WTC11 (cell line): ENCODE results near the gene SLC2A4RG. TPM values are rescaled to one million over a fixed set of nuclear protein-coding genes. Genes with fewer than 3 reads are reported as not detected.

ENCODE experiments used
- ATAC-seq: fragments of 200-7000 bp; cut with Tn5 transposase; 2 replicates; pipeline ENCODE4 v1.10.0; 2021; ENCODE audit warnings: mild to moderate bottlenecking, moderate library complexity
- CTCF ChIA-PET: fragments of 300-600 bp; sonication (Branson Sonifier 250); formaldehyde crosslinking; loops from one replicate; lab custom pipeline; 2021; ENCODE audit warnings: antibody characterized with exemption; lab: Charles Lee
- POLR2A ChIA-PET: fragments of 350-600 bp; sonication (Branson Sonifier 250); formaldehyde crosslinking; loops from one replicate; lab custom pipeline; 2021; ENCODE audit warnings: antibody characterized with exemption; lab: Charles Lee
- DNase-seq: peaks from one replicate; pipeline ENCODE4 v3.0.0; 2021; ENCODE audit warnings: low spot score
- H3K27ac Mint-ChIP-seq: 2 replicates; pipeline ENCODE4 v1.8.0; 2021; ENCODE audit warnings: mixed read lengths
- H3K27me3 Mint-ChIP-seq: 2 replicates; pipeline ENCODE4 v1.8.0; 2021; ENCODE audit warnings: low read depth, mild to moderate bottlenecking, moderate library complexity, mixed read lengths
- H3K36me3 Mint-ChIP-seq: 2 replicates; pipeline ENCODE4 v1.8.0; 2021; ENCODE audit warnings: mixed read lengths
- H3K4me1 Mint-ChIP-seq: 2 replicates; pipeline ENCODE4 v1.8.0; 2022; ENCODE audit warnings: mixed read lengths
- H3K4me3 Mint-ChIP-seq: 2 replicates; pipeline ENCODE4 v1.8.0; 2021; ENCODE audit warnings: mild to moderate bottlenecking, moderate library complexity, mixed read lengths
- H3K9me3 Mint-ChIP-seq: 2 replicates; pipeline ENCODE4 v1.8.0; 2021; ENCODE audit warnings: mixed read lengths
- EMX1 ChIP-seq: fragments of 250-450 bp; sonication (Bioruptor Pico); IDR thresholded peaks from 2 replicates; pipeline ENCODE4 v1.8.0; 2021; ENCODE audit warnings: mild to moderate bottlenecking
- MXD4 ChIP-seq: fragments of 250-450 bp; sonication (Bioruptor Pico); IDR thresholded peaks from 2 replicates; pipeline ENCODE4 v1.8.0; 2021; ENCODE audit warnings: mild to moderate bottlenecking, moderate library complexity, borderline replicate concordance
- NFYB ChIP-seq: sonication (generic); formaldehyde crosslinking; conservative IDR thresholded peaks from 2 replicates; pipeline ENCODE4 v1.8.0; 2022; ENCODE audit warnings: low read depth, missing genetic modification reagents
- PRRX2 ChIP-seq: fragments of 250-450 bp; sonication (Bioruptor Pico); IDR thresholded peaks from 2 replicates; pipeline ENCODE4 v1.8.0; 2021; ENCODE audit warnings: mild to moderate bottlenecking
- TCF7 ChIP-seq: sonication (generic); formaldehyde crosslinking; IDR thresholded peaks from 2 replicates; pipeline ENCODE4 v1.8.0; 2022; ENCODE audit warnings: mild to moderate bottlenecking, low read depth, missing genetic modification reagents, moderate library complexity
- TEAD1 ChIP-seq: sonication (generic); formaldehyde crosslinking; IDR thresholded peaks from 2 replicates; pipeline ENCODE4 v1.8.0; 2022; ENCODE audit warnings: mild to moderate bottlenecking, missing genetic modification reagents
- ZBTB21 ChIP-seq: sonication (generic); formaldehyde crosslinking; IDR thresholded peaks from 2 replicates; pipeline ENCODE4 v1.8.1; 2023; ENCODE audit warnings: mild to moderate bottlenecking, missing genetic modification reagents, borderline replicate concordance
- total RNA-seq: library from RNA; stranded (reverse); gene quantifications from 3 replicates; pipeline ENCODE4 v1.2.3, GENCODE V29; 2021
- TF ChIP-seq, protein P1 (sequence below): sonication (generic); formaldehyde crosslinking; conservative IDR thresholded peaks from 2 replicates; pipeline ENCODE4 v1.8.1; 2022; ENCODE audit warnings: mild to moderate bottlenecking, missing genetic modification reagents
- TF ChIP-seq, protein P2 (sequence below): sonication (generic); formaldehyde crosslinking; IDR thresholded peaks from 2 replicates; pipeline ENCODE4 v1.8.0; 2023; ENCODE audit warnings: mild to moderate bottlenecking, missing genetic modification reagents
- TF ChIP-seq, protein P3 (sequence below): sonication (generic); formaldehyde crosslinking; IDR thresholded peaks from 2 replicates; pipeline ENCODE4 v1.8.1; 2022; ENCODE audit warnings: low read depth, missing genetic modification reagents, borderline replicate concordance
- TF ChIP-seq, protein P4 (sequence below): fragments of 250-450 bp; sonication (Bioruptor Pico); conservative IDR thresholded peaks from 2 replicates; pipeline ENCODE4 v1.9.0; 2021; ENCODE audit warnings: mild to moderate bottlenecking
- TF ChIP-seq, protein P5 (sequence below): sonication (generic); formaldehyde crosslinking; conservative IDR thresholded peaks from 2 replicates; pipeline ENCODE4 v1.8.1; 2023; ENCODE audit warnings: mild to moderate bottlenecking, low read depth, missing genetic modification reagents, moderate library complexity
- TF ChIP-seq, protein P6 (sequence below): fragments of 250-450 bp; sonication (Bioruptor Pico); IDR thresholded peaks from 2 replicates; pipeline ENCODE4 v1.9.0; 2021; ENCODE audit warnings: mild to moderate bottlenecking

The SLC2A4RG gene
- total RNA-seq, 1 experiment from 2014 or later, result 43.3 TPM

DNA sequence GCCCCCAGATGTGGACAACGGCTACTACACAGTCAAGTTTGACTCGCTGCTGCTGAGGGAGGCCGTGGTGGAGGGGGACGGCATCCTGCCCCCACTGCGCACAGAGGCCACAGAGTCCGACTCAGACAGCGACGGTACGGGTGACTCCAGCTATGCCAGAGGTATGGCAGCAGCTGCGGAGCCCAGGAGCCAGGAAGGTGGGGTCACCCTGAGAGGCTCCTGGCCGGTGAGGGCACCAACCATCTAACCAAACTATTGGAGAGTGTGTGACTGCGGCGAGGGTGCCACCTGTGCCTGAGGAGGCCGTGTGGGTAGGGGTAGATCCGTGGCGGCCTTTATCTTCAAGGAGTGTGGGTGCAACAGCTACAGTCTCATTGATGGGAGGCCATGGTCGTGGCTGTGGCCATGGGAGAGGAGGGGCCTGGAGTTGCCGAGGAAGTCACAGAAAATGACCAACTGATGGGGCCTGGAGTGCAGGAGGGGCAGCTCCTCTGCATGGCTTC, 5.9 kb upstream of the SLC2A4RG start:
- H3K27me3 Mint-ChIP-seq, result no peaks in the 10 kb centered on the region
- H3K27ac Mint-ChIP-seq, result no peak overlapping the region; the same call in 1 of the 2 replicates
- CTCF ChIA-PET, result no interaction called here
- TF ChIP-seq, protein P1, sequence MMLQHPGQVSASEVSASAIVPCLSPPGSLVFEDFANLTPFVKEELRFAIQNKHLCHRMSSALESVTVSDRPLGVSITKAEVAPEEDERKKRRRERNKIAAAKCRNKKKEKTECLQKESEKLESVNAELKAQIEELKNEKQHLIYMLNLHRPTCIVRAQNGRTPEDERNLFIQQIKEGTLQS (CRISPR knock-in tag), result no peak
- TF ChIP-seq, protein P2, sequence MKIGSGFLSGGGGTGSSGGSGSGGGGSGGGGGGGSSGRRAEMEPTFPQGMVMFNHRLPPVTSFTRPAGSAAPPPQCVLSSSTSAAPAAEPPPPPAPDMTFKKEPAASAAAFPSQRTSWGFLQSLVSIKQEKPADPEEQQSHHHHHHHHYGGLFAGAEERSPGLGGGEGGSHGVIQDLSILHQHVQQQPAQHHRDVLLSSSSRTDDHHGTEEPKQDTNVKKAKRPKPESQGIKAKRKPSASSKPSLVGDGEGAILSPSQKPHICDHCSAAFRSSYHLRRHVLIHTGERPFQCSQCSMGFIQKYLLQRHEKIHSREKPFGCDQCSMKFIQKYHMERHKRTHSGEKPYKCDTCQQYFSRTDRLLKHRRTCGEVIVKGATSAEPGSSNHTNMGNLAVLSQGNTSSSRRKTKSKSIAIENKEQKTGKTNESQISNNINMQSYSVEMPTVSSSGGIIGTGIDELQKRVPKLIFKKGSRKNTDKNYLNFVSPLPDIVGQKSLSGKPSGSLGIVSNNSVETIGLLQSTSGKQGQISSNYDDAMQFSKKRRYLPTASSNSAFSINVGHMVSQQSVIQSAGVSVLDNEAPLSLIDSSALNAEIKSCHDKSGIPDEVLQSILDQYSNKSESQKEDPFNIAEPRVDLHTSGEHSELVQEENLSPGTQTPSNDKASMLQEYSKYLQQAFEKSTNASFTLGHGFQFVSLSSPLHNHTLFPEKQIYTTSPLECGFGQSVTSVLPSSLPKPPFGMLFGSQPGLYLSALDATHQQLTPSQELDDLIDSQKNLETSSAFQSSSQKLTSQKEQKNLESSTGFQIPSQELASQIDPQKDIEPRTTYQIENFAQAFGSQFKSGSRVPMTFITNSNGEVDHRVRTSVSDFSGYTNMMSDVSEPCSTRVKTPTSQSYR, result no peak
- TF ChIP-seq, protein P3, sequence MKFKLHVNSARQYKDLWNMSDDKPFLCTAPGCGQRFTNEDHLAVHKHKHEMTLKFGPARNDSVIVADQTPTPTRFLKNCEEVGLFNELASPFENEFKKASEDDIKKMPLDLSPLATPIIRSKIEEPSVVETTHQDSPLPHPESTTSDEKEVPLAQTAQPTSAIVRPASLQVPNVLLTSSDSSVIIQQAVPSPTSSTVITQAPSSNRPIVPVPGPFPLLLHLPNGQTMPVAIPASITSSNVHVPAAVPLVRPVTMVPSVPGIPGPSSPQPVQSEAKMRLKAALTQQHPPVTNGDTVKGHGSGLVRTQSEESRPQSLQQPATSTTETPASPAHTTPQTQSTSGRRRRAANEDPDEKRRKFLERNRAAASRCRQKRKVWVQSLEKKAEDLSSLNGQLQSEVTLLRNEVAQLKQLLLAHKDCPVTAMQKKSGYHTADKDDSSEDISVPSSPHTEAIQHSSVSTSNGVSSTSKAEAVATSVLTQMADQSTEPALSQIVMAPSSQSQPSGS (CRISPR knock-in tag), result no peak
- TF ChIP-seq NFYB (CRISPR knock-in tag) (no peak), MXD4 (no peak), TCF7 (CRISPR knock-in tag) (no peak), ZBTB21 (no peak), TEAD1 (CRISPR knock-in tag) (no peak), PRRX2 (CRISPR knock-in tag) (no peak), EMX1 (CRISPR knock-in tag) (no peak)
- TF ChIP-seq, protein P4, sequence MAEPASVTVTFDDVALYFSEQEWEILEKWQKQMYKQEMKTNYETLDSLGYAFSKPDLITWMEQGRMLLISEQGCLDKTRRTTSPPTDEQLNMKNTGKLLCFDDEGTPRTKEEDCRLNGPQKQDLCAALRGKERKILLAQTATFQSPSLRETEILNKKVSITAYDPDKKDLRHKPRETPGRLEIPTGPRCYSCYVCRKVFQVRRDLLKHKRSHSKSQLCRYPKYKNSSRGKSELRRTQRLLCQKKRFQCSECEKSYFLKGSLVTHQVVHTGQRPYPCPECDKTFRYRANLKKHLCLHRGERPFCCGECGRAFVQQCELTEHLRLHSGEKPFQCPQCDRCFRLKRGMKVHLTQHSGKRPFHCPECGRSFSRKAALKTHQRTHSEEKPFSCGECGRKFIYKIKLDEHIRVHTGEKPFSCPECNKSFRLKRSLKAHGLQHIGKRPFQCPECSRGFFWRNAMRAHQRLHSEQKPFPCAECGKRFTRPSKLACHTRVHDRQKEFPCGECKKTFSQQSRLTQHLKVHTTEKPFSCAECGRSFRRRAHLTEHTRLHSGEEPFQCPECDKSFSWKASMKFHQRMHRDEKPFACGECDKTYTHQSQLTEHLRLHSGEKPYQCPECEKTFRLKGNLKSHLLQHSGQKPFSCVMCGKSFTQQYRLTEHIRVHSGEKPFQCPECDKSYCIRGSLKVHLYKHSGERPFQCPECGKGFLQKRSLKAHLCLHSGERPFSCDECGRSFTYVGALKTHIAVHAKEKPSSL (CRISPR knock-in tag), result no peak
- TF ChIP-seq, protein P5, sequence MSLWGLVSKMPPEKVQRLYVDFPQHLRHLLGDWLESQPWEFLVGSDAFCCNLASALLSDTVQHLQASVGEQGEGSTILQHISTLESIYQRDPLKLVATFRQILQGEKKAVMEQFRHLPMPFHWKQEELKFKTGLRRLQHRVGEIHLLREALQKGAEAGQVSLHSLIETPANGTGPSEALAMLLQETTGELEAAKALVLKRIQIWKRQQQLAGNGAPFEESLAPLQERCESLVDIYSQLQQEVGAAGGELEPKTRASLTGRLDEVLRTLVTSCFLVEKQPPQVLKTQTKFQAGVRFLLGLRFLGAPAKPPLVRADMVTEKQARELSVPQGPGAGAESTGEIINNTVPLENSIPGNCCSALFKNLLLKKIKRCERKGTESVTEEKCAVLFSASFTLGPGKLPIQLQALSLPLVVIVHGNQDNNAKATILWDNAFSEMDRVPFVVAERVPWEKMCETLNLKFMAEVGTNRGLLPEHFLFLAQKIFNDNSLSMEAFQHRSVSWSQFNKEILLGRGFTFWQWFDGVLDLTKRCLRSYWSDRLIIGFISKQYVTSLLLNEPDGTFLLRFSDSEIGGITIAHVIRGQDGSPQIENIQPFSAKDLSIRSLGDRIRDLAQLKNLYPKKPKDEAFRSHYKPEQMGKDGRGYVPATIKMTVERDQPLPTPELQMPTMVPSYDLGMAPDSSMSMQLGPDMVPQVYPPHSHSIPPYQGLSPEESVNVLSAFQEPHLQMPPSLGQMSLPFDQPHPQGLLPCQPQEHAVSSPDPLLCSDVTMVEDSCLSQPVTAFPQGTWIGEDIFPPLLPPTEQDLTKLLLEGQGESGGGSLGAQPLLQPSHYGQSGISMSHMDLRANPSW (CRISPR knock-in tag), result no peak
- TF ChIP-seq, protein P6, sequence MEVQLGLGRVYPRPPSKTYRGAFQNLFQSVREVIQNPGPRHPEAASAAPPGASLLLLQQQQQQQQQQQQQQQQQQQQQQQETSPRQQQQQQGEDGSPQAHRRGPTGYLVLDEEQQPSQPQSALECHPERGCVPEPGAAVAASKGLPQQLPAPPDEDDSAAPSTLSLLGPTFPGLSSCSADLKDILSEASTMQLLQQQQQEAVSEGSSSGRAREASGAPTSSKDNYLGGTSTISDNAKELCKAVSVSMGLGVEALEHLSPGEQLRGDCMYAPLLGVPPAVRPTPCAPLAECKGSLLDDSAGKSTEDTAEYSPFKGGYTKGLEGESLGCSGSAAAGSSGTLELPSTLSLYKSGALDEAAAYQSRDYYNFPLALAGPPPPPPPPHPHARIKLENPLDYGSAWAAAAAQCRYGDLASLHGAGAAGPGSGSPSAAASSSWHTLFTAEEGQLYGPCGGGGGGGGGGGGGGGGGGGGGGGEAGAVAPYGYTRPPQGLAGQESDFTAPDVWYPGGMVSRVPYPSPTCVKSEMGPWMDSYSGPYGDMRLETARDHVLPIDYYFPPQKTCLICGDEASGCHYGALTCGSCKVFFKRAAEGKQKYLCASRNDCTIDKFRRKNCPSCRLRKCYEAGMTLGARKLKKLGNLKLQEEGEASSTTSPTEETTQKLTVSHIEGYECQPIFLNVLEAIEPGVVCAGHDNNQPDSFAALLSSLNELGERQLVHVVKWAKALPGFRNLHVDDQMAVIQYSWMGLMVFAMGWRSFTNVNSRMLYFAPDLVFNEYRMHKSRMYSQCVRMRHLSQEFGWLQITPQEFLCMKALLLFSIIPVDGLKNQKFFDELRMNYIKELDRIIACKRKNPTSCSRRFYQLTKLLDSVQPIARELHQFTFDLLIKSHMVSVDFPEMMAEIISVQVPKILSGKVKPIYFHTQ (CRISPR knock-in tag), result no peak
- TF ChIP-seq, all 79 proteins: peak for 0
- no peak for ATAC-seq
- POLR2A ChIA-PET, result no interaction called here
- peaks cover 8% of the 10 kb centered on the region; the same call in 1 of the 2 replicates for H3K36me3 Mint-ChIP-seq
- no peaks in the 10 kb centered on the region for H3K9me3 Mint-ChIP-seq
- no peak overlapping the region for H3K4me3 Mint-ChIP-seq
- H3K4me1 Mint-ChIP-seq, result no peaks in the 10 kb centered on the region
- DNase-seq, result no peak
